ENCODE results near the gene RASA3.
"Not testable (repeated sequence)": the region's sequence is repeated elsewhere in the genome, so short reads cannot be mapped to it uniquely, and the experiment has no call there.

The RASA3 gene

DNA sequence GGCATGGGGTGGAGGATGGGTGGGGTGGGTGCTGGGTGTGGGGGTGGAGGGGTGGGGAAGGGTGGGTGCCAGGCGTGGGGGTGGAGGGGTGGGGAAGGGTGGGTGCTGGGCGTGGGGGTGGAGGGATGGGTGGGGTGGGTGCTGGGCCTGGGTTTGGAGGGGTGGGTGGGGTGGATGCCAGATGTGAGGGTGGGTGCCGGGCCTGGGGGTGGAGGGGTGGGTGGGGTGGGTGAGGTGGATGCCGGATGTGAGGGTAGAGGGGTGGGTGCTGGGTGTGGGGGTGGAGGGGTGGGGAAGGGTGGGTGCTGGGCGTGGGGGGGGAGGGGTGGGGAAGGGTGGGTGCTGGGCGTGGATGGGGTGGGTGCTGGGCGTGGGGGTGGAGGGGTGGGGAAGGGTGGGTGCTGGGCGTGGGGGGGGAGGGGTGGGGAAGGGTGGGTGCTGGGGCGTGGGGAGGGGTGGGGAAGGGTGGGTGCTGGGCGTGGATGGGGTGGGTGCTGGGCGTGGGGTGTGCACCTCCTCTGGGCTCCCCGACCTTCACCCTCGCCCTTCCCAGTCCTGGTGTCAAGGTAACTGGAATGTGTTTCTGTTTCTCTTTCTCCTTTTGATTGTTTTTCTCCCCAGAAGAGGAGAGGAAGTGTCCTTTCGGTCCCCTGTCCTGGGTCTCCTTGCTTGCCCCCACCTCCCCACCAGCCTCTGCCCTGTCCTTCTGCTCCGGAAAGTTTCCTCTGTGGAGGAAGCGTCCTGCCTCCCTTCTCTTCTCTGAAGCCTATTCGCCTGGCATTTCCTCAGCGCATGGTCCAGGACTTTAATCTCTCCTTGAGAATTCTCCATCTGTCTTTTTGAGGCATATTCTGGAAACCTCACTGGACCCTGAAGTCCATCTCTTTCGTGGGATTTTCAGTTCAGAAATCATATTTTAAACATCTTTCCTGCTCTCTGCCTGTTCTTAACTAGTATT is 23.8 kb upstream of the RASA3 start:
- no peak for DNase-seq

DNA sequence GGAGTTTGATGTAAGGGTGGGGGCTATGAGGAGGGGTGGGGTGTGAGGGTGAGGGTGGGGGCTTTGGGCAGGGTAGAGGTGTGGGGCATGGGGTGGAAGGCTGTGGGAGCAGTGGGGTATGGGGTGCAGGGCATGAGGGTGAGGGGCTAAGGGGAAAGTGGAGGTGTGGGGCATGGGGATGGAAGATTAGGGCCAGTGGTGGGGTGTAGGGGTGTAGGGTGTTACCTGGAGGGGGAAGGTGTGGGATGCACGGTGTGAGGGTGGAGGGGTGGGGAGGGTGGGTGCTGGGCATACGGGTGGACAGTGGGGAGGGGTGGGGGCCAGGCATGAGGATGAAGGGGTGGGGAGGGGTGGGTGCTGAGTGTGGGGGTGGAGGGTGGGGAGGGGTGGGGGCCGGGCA is 22.9 kb upstream of the RASA3 start:
- DNase-seq: no peak

DNA sequence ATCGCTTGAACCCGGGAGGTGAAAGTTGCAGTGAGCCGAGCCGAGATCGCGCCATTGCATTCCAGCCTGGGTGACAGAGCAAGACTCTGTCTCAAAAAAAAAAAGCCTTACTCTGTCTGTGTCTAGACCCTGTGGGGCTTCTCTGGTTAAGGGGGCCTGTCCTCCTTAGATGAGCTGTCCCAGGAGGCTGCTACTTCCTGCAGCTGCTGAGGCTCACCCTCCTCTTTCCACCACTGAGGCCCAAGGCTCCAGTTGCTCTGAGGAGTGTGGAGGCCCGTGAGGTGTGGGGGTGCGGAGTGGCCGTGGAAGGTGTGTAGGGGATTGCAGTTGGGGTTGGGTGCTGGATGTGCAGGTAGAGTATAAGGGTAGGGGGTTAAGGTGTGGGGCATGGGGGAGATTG is 22.1 kb upstream of the RASA3 start:
- DNase-seq: no peak

GRCh38 chr13:114153485-114154080 is 21.2 kb upstream of the RASA3 start:
- no peak for DNase-seq

DNA sequence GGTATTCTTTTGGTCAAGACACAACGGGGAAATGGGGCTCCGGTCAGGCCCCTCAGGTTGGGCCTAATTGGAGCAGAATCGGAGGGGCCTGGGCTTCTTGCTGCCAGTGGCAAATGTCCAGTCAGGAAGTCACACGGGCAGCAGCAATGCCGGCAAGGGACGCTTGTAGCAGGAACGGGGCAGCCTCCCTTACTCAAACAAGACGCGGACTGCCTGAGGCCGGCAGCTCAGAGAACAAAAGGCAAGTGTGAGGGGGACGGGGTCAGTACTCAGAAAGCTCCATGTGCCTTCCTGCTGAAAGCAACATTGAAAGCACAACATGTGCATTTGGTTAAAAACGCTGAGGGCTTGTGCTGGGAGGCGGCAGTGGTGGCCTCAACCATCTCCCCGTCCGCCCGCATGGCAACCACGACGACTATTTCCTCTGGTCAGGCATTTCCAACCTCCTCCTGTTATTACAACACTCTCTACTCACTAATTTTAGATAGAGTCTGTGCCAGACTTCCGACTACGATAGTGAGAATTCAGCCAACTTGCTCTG is 20.5 kb upstream of the RASA3 start:
- DNase-seq: no peak

- DNase-seq: no peak
Measured at GRCh38 chr13:114152285-114152645, 19.8 kb upstream of the RASA3 start.

DNA sequence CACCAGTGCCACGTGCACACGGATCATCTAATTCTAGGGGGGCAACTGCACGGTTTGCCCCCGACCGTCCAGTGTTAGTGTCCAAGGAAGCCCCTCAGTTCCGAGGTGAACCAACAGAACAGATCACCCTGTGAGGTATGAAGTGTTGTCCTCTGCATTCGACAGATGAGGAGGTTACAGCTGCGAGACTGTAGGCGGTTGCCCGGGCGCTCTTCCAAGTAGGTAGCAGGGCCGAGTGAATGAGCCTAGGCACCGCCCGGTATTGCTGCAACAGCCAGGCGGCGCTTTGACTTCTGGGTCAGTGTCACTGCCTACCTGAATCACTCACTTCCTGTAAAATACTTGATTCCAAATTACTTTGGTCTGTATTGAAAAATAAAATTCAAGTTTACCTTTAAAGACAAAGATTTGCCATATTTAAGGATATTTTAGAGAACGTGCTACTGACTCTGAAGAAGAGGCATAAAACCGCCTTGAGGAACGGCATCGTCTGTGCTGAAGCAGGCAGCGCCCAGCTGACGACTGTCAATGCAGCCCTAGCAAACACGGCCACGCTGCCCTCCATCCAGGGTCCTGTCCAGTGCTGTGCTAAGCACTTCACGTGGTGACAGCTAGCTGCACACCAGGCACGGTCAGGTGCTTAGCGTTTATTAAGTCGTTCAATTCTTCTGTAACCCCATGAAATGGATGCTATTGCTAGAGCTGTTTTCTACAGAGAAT is 19.3 kb upstream of the RASA3 start:
- no peak for DNase-seq

- DNase-seq: no peak
Measured at GRCh38 chr13:114151031-114151430, 18.6 kb upstream of the RASA3 start.

DNA sequence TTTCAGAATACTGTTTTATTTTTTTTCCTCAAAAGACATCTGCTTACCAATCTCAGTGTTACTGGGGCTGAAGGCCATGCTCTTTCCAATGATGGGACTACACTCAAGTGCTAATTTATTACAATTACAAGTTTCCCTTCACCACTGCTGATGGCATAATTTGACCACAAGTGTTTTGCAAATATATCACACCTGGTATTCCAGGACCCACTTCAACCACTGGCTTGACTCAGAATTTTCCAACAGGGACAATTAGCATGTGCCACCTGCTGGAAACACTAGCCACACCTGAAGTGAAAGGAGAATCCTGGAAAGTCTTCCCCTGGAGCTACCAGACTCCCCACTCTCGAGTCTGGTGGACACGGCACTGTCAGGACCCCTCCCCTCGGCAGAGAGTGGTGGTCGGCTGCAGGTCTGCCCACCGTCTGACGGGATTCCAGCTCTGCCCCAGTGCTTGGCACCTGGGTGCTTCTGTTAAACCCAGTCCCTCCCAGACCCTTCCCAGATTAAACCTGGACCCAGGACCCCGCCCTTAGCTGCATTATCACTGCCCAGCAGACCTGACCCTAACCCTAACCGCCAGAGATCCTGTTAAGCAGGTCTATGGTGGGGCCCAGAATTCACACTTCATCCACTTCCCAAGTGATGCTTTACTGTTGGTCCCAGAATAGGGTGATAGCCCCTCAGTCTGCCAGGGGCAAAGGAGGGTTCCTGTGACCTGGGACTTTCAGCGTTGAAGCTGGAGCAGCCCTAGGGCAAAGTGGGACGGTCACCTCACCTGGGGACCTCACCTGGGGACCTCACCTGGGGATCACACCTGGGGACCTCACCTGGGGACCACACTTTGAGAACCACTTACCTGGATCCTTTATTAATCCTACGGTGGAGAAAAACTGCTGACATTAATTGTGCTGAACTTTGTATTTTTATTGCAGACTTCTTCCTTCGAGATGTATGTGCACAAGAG is 17.6 kb upstream of the RASA3 start:
- DNase-seq: no peak

GRCh38 chr13:114148886-114149285 is 16.5 kb upstream of the RASA3 start:
- DNase-seq: not testable (repeated sequence)

DNA sequence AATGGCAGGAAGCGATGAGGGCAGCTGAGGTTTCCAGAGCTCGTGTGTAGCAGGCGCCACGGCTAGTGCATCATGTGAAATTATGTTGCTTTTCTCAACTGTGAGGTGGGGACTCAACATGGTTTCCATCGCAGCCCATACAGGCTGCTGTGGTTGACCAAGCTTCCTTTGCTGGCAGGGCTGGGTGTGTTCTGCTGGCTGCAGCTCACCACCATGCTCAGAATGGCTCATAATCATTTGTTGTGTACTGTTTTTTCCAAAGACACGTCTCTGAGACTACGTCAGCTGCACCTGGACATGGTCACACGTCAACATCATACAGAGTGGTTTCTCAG is 16.1 kb upstream of the RASA3 start:
- peak; percentile 86 for DNase-seq

- DNase-seq: no peak
Measured at GRCh38 chr13:114147803-114148520, 15.5 kb upstream of the RASA3 start.

GRCh38 chr13:114146629-114147028 is 14.2 kb upstream of the RASA3 start:
- DNase-seq: no peak

DNA sequence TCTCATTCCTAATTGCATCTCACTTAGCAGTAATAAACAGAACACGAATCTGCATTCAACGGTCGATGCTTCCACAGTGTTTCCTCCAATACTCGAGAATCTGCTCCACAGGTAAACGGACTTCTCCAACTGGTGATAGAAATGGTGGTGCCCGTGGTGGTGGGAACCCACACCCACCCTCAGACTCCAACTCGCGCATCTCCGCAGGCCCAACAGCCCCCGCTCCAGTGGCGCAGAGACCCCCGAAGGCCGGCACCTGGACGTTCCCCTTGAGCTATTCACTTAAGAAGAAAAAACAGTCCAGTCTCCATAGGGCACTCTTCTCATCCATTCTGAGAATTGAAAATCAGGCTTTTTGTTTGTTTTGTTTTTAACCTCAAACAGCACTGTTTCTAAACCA is 13.8 kb upstream of the RASA3 start:
- DNase-seq: no peak

GRCh38 chr13:114145722-114146121 is 13.3 kb upstream of the RASA3 start:
- DNase-seq: no peak

DNA sequence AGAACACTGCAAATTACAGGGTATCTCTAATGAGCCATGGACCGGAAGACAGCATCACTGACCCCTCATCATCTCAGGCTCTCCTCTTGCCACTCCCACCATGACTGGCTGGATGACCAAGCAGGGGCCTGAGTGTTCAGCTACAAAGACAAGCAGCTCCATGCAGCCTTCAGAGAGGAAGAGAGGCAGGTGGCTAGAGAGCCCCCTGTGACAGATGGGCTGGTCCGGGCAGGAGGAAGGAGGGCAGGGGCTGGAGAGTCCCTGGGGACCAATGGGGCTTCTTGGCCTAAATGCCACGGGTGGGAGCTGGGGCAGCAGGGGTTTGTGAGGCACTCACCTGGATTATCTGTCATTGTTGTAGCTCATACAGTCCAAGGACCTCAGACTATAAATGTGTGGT is 12.8 kb upstream of the RASA3 start:
- DNase-seq: no peak

DNA sequence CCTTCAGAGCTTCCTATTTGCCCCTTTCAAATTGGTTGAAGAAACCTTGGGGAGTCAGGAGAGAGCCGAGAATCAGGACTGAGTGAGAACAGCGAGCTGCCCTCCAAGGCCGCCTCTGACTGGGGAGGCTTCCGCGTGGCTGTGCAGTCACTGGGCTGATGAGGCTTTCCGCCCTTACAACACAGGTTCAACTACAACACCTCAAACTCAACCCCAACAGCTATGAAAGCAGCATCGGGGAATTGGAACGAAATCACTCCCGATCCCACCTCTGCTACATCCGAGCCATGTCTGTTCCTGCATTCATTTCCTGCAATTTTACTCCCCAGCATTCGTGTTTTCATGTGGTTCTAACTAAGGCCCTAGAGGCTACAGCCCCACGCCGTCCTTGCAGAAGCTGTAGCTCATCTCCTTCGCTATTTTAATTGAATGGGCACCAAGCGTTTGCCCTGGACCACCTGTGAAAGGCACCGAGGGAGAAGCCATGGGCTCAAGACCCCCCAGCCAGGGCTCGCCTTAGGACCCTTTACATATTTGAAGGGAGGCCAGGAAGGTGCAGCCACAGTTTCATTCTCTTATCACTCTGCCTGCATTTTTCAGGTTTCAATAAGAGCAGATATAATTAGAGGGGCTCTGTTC is 12.3 kb upstream of the RASA3 start:
- DNase-seq: no peak

DNA sequence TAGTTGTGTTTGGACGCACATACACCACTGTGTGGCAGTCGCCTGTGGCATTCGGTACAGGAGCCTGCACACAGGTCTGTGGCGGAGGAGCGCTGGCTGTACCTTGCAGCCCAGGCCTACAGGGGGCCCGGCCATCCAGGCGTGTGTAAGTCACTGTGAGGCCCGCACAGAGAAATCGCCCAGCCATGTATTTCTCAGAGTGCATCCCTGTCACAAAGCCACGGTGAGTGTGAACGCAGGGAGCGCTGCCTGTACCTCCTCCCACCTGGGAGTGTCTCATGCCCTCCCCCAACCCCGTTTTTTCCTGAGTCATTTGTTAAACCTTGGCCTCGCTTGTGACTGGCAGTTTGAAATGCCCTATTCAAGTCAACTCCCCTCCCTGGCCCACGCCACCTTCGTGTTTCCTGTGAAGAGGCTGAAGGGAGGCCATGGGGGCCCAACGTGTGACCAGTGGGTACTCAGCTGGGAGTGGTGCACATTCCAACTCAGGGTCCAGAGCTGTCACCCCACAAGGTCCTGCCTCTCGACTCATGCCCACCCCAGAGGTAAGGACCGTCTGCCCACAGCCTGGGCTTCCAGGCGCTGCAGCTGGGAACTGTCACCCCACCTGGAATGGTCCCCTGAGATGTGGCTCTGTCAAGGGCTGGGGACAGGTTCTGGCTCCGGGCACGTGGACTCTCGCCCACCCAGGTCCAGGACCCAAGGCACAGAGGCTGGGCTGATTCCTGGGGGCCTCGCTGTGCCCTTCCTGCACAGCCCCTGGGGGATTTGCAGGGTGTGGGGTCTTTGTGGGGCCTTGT is 11.6 kb upstream of the RASA3 start:
- DNase-seq: no peak

DNA sequence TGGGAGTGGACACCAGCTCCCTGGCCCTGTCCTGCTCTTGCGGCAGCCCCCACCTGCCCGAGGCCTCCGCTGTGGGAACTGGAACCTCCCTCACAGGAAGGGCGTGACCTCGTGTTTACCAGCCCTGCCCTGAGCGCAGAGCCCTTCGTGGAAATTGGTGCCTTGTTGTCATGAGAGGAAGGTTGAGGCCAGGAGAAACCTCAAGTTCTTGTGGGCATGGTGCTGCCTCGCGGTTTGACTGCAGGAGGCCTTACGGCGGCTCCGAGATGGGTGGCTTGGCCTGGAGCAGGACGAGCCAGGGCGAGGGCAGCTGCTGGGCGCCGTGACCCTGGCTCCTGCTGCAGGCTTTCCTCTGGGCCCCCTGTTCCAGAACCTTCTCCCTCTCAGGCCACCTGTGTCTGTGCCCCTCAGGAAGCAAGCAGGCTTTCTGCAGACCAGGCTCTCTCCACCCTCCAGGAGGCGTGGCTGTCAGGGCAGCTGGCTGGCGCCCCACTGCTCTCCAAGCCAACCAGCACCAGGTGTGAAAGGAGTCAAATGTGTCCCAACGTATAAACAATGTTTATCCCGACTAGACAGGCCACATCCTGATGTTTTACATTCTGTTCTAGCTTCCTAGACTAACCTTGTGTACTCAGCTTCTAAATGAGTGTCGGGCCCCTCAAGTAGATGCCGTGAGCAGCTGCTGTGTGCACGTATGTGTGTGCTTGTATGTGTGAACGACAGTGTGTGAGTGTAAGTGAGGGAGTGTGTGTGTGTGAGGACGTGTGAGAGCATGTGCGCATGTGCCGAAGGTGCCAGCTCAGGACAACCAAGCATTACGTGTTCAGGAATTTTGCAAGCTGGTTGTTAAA is 10.4 kb upstream of the RASA3 start:
- peak; percentile 73 for DNase-seq
